Dermis microvascular lymphatic vessel endothelial cell (primary cell): ENCODE data around the gene IL23A. TPM values are rescaled to one million over a fixed set of nuclear protein-coding genes. Genes with fewer than 3 reads are reported as not detected.
"Not testable (repeated sequence)": the region's sequence is repeated elsewhere in the genome, so short reads cannot be mapped to it uniquely, and the experiment has no call there.

Source experiments
- DNase-seq, 2 donors: peaks; one replicate each; pipeline versions ENCODE4 v3.0.0 to v3.0.0-alpha.2; 2010; ENCODE audit warnings: low read depth in 2 of 2
- total RNA-seq: library from RNA; depleted of rRNA; stranded (reverse); fragments of >200 nt; gene quantifications from 2 replicates; pipeline ENCODE4 v1.2.1, GENCODE V29; 2014

IL23A gene, protein sequence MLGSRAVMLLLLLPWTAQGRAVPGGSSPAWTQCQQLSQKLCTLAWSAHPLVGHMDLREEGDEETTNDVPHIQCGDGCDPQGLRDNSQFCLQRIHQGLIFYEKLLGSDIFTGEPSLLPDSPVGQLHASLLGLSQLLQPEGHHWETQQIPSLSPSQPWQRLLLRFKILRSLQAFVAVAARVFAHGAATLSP
- total RNA-seq: 0.13 TPM in 1 of 2 replicates, not detected in the other

GRCh38 chr12:56338308-56339157, at the start of gene IL23A:
TSS of gene IL23A (plus strand) at chr12:56338884. CDS start at chr12:56339045, 161 bp downstream.
- peak in 1 of 2 donors; percentile 69 for DNase-seq

- no peak for DNase-seq
These were observed 44.9 kb upstream of the IL23A start for GRCh38 chr12:56293795-56294194.

GRCh38 chr12:56296295-56296694, 42.4 kb upstream of the IL23A start:
- no peak for DNase-seq

DNA sequence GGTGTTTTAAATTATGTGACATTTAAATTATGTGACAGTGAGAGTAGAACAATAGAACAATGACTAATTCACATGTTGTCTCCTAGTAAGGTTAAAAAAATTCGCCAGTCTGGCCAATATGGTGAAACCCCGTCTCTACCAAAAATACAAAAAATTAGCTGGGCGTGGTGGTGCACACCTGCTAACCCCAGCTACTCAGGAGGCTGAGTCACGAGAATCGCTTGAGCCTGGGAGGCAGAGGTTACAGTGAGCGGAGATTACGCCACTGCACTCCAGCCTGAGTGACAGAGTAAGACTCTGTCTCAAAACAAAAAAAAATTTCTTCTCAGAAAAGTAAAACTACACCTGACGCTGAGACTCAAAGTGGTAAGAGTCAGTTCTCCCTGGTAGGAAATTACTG, 41.3 kb upstream of the IL23A start:
- no peak for DNase-seq

GRCh38 chr12:56298828-56299227, 39.9 kb upstream of the IL23A start:
- no peak for DNase-seq

GRCh38 chr12:56299308-56299852, 39.3 kb upstream of the IL23A start:
- DNase-seq: peak in 1 of 2 donors; percentile 19

- DNase-seq: peak; percentile 89 to 98
These were observed 38.6 kb upstream of the IL23A start, which contains the start of gene CS for GRCh38 chr12:56299853-56300643. TSS of gene CS (minus strand) at chr12:56300330. CDS start at chr12:56300201, 129 bp downstream.

DNA sequence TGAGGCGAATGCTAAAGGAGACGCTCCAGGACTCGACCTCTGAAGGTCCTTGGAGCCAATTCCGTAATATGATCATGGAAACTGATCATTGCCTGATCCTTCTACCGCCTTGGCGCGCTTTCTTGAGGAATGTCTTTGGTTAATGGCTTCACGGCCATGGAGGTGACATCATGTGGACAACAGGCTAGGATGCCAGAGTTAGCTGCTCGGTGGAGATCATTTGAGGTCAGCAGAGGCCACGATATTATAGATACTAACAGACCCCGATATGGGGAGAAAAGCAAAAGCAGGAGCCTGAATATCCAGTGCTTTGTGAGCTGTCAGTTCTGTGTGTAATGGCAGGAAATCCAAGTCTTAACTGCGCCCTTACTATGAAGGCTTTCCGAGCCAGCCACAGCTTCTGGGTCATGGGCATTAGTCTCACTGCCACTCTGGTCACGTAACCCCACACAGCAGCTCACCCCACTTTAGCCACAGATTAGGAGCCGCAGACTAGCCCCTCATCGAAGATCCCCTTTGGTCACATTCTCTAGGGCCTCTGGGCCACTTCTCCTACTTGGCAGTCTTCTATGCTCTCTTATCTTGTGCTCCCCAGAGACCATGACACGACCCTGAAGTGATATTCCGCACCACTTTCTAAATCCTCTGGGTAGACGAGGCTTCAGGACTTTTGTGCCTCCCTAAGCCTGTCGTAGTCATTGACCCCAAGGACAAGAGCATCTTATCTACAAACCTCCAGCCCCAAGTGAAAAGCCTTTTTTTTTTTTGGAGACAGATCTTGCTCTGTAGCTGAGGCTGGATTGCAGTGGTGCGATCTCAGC, 37.8 kb upstream of the IL23A start:
- no peak for DNase-seq

- no peak for DNase-seq
These were observed 34.4 kb upstream of the IL23A start for GRCh38 chr12:56304276-56304675.

DNA sequence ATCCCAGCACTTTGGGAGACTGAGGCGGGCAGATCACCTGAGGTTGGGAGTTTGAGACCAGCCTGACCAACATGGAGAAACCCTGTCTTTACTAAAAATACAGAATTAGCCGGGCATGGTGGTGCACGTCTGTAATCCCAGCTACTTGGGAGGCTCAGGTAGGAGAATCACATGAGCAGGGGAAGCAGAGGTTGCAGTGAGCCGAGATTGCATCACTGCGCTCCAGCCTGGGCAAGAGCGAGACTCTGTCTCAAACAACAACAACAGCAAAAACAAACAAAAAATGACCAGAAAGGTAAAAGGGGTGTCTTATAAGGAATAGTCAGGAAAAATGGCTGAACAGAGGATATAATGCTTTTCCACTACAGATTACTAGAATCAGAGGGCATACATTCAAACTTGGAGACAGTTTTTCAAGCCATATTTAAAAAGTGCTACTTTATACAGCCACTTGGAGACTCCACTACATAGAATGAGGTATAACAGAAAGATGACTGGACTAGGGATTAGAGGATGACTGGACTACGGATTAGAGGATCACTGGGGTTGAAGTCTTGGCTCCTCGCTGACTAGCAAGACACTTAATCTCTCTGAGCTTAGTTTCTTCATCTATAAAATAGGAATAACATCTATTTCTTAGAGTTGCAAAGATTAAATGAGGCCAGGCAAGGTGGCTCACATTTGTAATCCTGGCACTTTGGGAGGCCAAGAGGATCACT, 33.7 kb upstream of the IL23A start:
- DNase-seq: no peak

DNA sequence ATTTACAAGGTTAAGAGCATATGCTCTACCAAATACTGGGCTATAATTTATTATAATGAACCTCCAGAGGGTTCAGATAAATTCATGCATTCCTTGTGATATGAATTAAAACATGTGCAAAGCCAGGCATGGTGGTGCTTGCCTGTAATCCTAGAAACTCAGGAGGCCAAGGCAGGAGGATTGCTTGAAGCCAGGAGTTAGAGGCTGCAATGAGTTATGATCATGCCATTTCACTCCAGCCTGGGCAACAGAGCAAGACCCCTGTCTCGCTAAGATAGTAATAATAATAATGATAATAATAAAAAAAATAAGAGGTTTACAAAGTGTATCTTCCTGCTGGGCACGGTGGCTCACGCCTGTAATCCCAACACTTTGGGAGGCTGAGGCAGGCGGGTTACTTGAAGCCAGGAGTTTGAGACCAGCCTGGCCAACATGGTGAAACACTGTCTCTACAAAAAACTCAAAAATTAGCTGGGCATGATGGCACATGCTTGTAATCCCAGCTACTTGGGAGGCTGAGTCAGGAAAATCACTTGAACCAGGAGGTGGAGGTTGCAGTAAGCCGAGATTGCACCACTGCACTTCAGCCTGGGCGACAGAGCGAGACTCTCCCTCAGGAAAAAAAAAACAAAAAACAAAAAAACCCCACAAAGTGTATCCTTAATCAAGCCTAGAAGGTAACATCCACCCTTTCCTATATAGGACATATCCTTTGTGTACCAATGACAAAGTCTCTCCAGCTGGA, 31.3 kb upstream of the IL23A start:
- DNase-seq: no peak

DNA sequence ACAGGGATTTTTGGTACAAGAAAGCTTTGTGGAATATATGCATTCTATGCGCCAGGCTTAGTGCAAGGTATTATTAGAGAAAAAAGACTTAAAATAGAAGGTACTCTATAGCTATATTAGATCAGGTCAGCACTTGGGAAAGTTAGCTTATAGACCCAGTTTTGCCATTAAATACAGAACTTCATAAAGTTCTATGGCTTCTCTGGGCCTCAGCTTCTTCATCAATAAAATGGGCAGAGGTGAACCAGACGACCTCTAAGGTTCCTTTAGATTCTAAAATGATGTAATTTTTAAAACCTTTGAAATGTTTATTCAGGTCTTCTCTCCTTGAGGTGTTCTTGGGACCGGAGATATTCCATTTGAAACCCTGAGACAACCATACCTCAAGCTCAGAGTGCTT, 30.0 kb upstream of the IL23A start:
- no peak for DNase-seq

DNA sequence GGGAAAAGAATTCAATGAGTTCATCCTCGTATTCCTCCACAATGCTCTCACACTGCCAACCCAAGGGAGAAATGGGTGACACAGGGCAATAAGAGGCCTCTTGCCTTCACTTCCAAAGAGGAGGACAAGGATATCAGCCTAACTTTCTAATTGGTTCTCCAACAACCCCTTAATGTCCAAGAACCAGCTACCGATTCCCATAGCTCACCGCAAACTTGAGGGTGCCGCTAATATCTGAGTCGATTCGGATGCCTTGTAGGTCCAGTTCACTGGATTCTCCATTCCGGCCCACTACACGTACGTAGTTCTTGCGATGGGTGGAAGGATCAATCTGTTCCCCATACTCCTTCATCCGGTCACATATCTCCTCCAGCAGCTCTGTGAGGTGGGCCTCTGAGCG, 27.7 kb upstream of the IL23A start:
- DNase-seq: no peak

GRCh38 chr12:56315249-56315621, 23.4 kb upstream of the IL23A start:
- peak in 1 of 2 donors; percentile 21 for DNase-seq

DNA sequence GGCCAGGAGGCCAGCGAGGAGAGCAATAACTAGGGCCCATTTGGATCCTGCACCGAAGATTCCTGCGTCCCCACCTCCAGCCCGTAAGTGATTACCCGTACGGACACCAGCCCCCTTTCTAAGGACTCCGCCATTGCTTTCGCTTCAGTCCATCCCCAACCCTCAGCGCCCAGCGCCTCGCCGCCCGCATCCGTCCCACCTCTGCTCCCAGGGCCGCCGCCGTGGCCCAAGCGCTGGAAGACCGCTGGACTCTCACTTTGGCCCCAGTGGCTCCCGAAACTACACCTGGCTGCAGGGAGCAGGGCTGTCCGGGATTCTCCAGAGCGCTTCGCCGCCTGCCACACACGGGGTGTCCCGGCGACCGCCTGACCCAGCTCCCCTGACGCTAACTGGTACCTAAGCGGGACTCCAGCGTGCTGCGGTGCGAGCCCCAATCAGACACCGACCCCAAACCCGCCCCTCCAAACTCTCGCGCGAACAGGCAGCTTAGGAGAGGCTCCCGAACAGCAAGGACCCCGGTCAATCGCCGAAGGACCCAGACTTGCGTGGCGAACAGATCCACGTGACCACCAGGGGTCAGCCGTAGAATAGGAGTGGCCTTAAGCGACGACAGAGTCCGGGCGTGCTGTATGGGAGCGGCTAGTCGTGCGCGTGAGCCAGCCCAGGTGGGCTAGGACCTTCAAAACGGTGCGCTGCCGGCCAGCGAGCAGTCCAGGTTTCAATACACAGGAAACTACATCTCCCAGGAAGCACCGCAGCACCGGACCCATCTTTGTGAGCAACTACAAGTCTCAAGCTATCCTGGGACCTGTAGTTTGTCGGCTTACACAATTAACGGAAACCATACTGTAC, 22.8 kb upstream of the IL23A start, which contains the start of gene CNPY2:
Gene CNPY2, minus strand, starts transcription at position 367 of the 852 bp plus-strand sequence. CDS start 771 bp downstream, outside the sequence.
- DNase-seq: peak; percentile 96 to 98

DNA sequence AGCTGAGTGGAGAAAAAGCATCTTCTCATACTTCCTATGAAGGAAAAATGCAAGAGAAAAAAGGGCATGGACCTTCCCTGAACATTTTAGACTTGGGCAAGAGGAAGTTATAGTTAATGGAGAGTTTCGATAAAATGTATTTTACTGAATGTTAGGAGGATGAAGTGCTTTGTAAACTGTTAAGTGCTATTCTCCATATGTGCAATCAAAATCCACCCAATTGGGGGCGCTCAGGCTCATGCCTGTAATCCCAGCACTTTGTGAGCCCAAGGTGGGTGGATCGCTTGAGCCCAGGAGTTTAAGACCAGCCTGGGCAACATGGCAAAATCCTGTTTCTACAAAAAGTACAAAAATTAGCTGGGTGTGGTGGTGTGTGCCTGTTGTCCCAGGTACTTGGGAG, 21.0 kb upstream of the IL23A start:
- no peak for DNase-seq

- DNase-seq: no peak
These were observed 17.7 kb upstream of the IL23A start for GRCh38 chr12:56321027-56321426.

DNA sequence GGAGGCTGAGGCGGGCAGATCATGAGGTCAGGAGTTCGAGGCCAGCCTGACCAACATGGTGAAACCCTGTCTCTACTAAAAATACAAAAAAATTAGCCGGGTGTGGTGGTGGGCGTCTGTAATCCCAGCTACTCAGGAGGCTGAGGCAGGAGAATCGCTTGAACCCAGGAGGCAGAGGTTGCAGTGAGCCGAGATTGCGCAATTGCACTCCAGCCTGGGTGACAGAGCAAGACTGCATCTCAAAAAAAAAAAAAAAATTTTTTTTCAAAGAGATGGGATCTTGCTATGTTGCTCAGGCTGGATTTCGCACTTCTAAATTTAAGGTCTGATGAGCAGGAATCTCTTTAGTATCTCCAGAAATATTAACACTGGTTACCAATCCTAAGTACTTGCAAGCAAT, 17.1 kb upstream of the IL23A start:
- not testable (repeated sequence) for DNase-seq
